Astrocyte of the cerebellum (primary cell): ENCODE data around the gene TENM4.

ENCODE experiments used
- DNase-seq: peaks from one replicate; pipeline ENCODE4 v3.0.0-alpha.2; 2011; ENCODE audit warnings: low read depth
- H3K4me3 ChIP-seq: 2 replicates; pipeline ENCODE4 v1.5.1; 2011; ENCODE audit warnings: mild to moderate bottlenecking, low read depth, low read length, moderate library complexity
- in situ Hi-C: cut with HindIII; loops from 2 replicates; pipeline ENCODE4 v1.10.0; 2017; ENCODE audit warnings: low sequenced_read_pairs
- TF ChIP-seq, protein P1 (sequence below): IDR thresholded peaks from 2 replicates; pipeline ENCODE4 v1.5.1; 2012; ENCODE audit warnings: low read length, low read depth, moderate library complexity, mild to moderate bottlenecking; ENCODE audit errors: missing control alignments

TENM4 gene

DNA sequence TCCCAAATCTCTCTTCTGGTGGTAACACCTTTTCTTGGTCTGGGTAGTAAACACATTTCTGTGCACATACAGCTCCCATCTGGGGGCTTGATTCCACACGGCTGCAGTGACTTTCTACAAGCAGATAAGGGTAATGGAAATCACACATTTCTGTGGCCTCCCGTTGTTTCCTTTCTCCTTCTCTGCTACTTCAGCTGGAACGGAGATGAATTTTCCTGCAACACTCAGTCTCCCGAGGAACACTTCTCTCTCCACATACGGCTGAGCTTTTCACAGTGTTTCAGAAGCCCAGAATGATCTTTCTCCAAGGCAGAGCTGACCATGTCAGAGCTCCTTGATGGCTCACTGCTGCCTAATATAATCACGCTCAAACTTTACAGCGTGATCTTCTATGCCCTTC lies 501.9 kb downstream of the TENM4 start:
- no peak overlapping the region for H3K4me3 ChIP-seq
- in situ Hi-C loops: no loop called here
- TF ChIP-seq, protein P1, sequence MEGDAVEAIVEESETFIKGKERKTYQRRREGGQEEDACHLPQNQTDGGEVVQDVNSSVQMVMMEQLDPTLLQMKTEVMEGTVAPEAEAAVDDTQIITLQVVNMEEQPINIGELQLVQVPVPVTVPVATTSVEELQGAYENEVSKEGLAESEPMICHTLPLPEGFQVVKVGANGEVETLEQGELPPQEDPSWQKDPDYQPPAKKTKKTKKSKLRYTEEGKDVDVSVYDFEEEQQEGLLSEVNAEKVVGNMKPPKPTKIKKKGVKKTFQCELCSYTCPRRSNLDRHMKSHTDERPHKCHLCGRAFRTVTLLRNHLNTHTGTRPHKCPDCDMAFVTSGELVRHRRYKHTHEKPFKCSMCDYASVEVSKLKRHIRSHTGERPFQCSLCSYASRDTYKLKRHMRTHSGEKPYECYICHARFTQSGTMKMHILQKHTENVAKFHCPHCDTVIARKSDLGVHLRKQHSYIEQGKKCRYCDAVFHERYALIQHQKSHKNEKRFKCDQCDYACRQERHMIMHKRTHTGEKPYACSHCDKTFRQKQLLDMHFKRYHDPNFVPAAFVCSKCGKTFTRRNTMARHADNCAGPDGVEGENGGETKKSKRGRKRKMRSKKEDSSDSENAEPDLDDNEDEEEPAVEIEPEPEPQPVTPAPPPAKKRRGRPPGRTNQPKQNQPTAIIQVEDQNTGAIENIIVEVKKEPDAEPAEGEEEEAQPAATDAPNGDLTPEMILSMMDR: no peak
- no peak for DNase-seq

DNA sequence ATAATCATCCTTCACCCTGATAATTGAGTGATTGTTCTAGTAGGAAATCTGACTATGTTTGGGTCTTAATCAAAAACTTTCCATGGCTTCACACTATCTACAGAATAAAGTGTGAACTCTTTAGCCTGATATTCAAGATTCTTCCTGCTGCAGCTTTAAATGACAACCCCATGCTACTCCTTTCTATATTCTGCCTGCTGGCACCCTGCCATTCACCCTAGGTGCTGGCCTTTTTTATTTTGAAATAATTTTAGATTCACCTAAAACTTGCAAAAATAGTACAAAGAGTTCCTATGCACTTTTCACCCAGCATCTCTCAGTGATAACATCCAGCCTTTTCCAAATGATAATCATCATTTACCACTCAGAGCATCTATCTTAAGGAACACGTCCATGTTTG lies 502.8 kb downstream of the TENM4 start:
- no peak overlapping the region for H3K4me3 ChIP-seq
- in situ Hi-C loops: no loop called here
- no peak for DNase-seq
- TF ChIP-seq, protein P1: no peak

- in situ Hi-C loops: no loop called here
- no peak for DNase-seq
- TF ChIP-seq, protein P1: no peak
- H3K4me3 ChIP-seq: no peak overlapping the region
Observed at GRCh38 chr11:78935398-78936068, 505.3 kb downstream of the TENM4 start.

DNA sequence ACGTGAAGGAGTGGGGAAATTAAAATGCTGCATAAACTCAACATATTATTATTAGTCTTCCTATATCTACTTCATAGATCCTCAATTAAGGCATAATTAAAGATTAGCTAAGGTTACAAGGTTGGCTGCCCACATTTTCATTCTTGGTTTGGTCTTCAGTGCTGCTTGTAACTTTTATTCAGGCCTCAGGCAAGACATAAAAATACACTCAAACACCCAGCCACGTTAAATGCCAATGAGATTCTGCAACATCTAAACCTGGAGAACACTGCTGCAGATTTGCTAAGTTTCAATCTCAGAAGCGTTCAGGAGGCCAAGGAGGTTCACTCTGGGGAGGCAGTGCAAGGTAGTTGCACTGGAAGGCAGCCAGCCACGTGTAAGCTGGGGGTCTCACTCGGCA lies 507.5 kb downstream of the TENM4 start:
- in situ Hi-C loops: no loop called here
- TF ChIP-seq, protein P1: no peak
- DNase-seq: no peak
- no peak overlapping the region for H3K4me3 ChIP-seq

GRCh38 chr11:78932757-78933156 lies 508.1 kb downstream of the TENM4 start:
- in situ Hi-C loops: no loop called here
- TF ChIP-seq, protein P1: no peak
- H3K4me3 ChIP-seq: no peak overlapping the region
- DNase-seq: no peak

GRCh38 chr11:78931891-78932290 lies 508.9 kb downstream of the TENM4 start:
- in situ Hi-C loops: no loop called here
- no peak for DNase-seq
- TF ChIP-seq, protein P1: no peak
- H3K4me3 ChIP-seq: no peak overlapping the region
